ENCODE data around the gene MAGI2. TPM values are rescaled to one million over a fixed set of nuclear protein-coding genes. Genes with fewer than 3 reads are reported as not detected.

MAGI2 gene
- total and polyA plus RNA-seq, 2 of the 13 experiments (the other 11 are each of a cell fraction or from before 2014, with no cell fraction given): 1.5 to 3.8 TPM

- no peak for DNase-seq (ENCODE audit: low spot score)
- WGBS (ENCODE audit: low lambda C conversion rate): 36% methylated on average over 3 of the region's 3 CpGs
- Histone ChIP-seq H3K9ac (ENCODE audit: insufficient read depth, low read depth, low read length) (no peak overlapping the region), H4K20me1 (ENCODE audit: insufficient read depth, low read length) (no peaks in the 10 kb centered on the region), H3K27me3 (ENCODE audit: control insufficient read depth in 1 of 2, insufficient read depth in 2 of 2, low read length in 2 of 2) (no peaks in the 10 kb centered on the region), H3K4me1 (ENCODE audit: insufficient read depth, low read length) (peaks cover 6% of the 10 kb centered on the region), H3K36me3 (replicated peaks in 1 of 2; ENCODE audit: control insufficient read depth in 1 of 2, insufficient read depth in 2 of 2, low read length in 2 of 2) (no peaks in the 10 kb centered on the region), H3K9me3 (ENCODE audit: low read length) (no peaks in the 10 kb centered on the region), H2AFZ (ENCODE audit: low read length) (no peak overlapping the region), H3K4me2 (ENCODE audit: low read depth, low read length) (no peak overlapping the region), H3K4me3 (replicated peaks in 1 of 3; ENCODE audit: insufficient read depth in 1 of 3, low read depth in 2 of 3, low read length in 3 of 3) (no peak overlapping the region), H3K79me2 (ENCODE audit: insufficient read depth, low read length) (no peaks in the 10 kb centered on the region), H3K27ac (ENCODE audit: extremely low read length, insufficient read depth, low read length) (no peak overlapping the region)
- in situ Hi-C loops (cut with HindIII; ENCODE audit: extremely low pct_ligation_motif_present, low pct_unique_long_range_greater_than_20kb): no loop called here
- TF ChIP-seq, protein P1, sequence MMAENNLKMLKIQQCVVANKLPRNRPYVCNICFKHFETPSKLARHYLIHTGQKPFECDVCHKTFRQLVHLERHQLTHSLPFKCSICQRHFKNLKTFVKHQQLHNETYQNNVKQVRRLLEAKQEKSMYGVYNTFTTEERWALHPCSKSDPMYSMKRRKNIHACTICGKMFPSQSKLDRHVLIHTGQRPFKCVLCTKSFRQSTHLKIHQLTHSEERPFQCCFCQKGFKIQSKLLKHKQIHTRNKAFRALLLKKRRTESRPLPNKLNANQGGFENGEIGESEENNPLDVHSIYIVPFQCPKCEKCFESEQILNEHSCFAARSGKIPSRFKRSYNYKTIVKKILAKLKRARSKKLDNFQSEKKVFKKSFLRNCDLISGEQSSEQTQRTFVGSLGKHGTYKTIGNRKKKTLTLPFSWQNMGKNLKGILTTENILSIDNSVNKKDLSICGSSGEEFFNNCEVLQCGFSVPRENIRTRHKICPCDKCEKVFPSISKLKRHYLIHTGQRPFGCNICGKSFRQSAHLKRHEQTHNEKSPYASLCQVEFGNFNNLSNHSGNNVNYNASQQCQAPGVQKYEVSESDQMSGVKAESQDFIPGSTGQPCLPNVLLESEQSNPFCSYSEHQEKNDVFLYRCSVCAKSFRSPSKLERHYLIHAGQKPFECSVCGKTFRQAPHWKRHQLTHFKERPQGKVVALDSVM (CRISPR knock-in tag; IDR thresholded peaks at IDR 0.05): no peak
- TF ChIP-seq, protein P2, sequence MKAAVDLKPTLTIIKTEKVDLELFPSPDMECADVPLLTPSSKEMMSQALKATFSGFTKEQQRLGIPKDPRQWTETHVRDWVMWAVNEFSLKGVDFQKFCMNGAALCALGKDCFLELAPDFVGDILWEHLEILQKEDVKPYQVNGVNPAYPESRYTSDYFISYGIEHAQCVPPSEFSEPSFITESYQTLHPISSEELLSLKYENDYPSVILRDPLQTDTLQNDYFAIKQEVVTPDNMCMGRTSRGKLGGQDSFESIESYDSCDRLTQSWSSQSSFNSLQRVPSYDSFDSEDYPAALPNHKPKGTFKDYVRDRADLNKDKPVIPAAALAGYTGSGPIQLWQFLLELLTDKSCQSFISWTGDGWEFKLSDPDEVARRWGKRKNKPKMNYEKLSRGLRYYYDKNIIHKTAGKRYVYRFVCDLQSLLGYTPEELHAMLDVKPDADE (CRISPR knock-in tag; IDR thresholded peaks at IDR 0.05): no peak
- TF ChIP-seq CHCHD3 (CRISPR knock-in tag; IDR thresholded peaks at IDR 0.05): no peak
- TF ChIP-seq ZBTB20 (CRISPR knock-in tag; IDR thresholded peaks at IDR 0.05; ENCODE audit: borderline replicate concordance, low read depth): no peak
- TF ChIP-seq MAFG (CRISPR knock-in tag; IDR thresholded peaks at IDR 0.05): no peak
- TF ChIP-seq SAFB2 (CRISPR knock-in tag; IDR thresholded peaks at IDR 0.05; ENCODE audit: borderline replicate concordance, low read depth): no peak
- TF ChIP-seq BATF2 (CRISPR knock-in tag; IDR thresholded peaks at IDR 0.05): no peak
- TF ChIP-seq BCL3 (CRISPR knock-in tag; IDR thresholded peaks at IDR 0.05): no peak
- TF ChIP-seq NFIB (CRISPR knock-in tag; IDR thresholded peaks at IDR 0.05; ENCODE audit: borderline replicate concordance): no peak
- no peak for TF ChIP-seq FIP1L1 (IDR thresholded peaks at IDR 0.05; ENCODE audit: borderline replicate concordance, insufficient read depth, low read depth, low read length)
- TF ChIP-seq ZNF350 (CRISPR knock-in tag; IDR thresholded peaks at IDR 0.05; ENCODE audit: borderline replicate concordance, low read depth): no peak
- no peak for TF ChIP-seq YY1 (IDR thresholded peaks at IDR 0.05; ENCODE audit: insufficient read depth, insufficient replicate concordance, low read depth, low read length)
- TF ChIP-seq ZNF569 (CRISPR knock-in tag; IDR thresholded peaks at IDR 0.05; ENCODE audit: borderline replicate concordance): no peak
- TF ChIP-seq EED (CRISPR knock-in tag; IDR thresholded peaks at IDR 0.05): no peak
- BruUV-seq (replicated peaks): no TSS peak
- ChIA-PET CTCF (ENCODE audit: low intra/inter-chr PET ratio, low total read pairs) (no interaction called here), POLR2A (no interaction called here)
- no peak for ATAC-seq
- intact Hi-C loops (cut with micrococcal nuclease; ENCODE audit: unreplicated experiment): no loop called here
- no peak for FAIRE-seq
Observed at GRCh38 chr7:78704504-78704903, 749.0 kb downstream of the MAGI2 start.
